Colonic mucosa (tissue), 4 donors: Measurements from ENCODE around the gene PIGV. TPM values are rescaled to one million over a fixed set of nuclear protein-coding genes. Genes with fewer than 3 reads are reported as not detected.
A peak's percentile ranks its signal among the peaks of the same experiment; 100 is the strongest.

Experiments
- DNase-seq: peaks from one replicate; pipeline ENCODE4 v3.0.0-alpha.2; 2020
- H3K27ac ChIP-seq: fragments of 200-600 bp; one replicate; pipeline ENCODE4 v1.8.0; 2021
- H3K27me3 ChIP-seq: fragments of 200-600 bp; one replicate; pipeline ENCODE4 v1.8.0; 2021
- H3K36me3 ChIP-seq: fragments of 200-600 bp; one replicate; pipeline ENCODE4 v1.8.0; 2021
- H3K4me1 ChIP-seq: fragments of 200-600 bp; one replicate; pipeline ENCODE4 v1.8.0; 2021; ENCODE audit warnings: mild to moderate bottlenecking
- H3K4me3 ChIP-seq: fragments of 200-600 bp; one replicate; pipeline ENCODE4 v1.8.0; 2021
- H3K9ac ChIP-seq, 2 donors: one replicate each; pipeline ENCODE4 v1.7.0; 2013; ENCODE audit warnings: control low read depth in 2 of 2, low read depth in 2 of 2, low read length in 2 of 2
- H3K9me3 ChIP-seq: fragments of 200-600 bp; one replicate; pipeline ENCODE4 v1.8.0; 2021
- CTCF ChIP-seq: fragments of 200-600 bp; IDR thresholded peaks from one replicate; pipeline ENCODE4 v1.8.0; 2022; ENCODE audit warnings: antibody characterized with exemption, mild to moderate bottlenecking
- intact Hi-C: fragments of 100-400 bp; cut with DNase I; formaldehyde crosslinking; loops from one replicate; pipeline ENCODE4 v1.14.1; 2022
- total RNA-seq, 2 donors: library from RNA; stranded (reverse); fragmentation: NEBNext Ultra II Directional in 1 of 2; extraction: Animal tissue kit (Norgen Biotek cat#: 25700) in 1 of 2; gene quantifications; one replicate each; pipeline ENCODE4 v1.2.1, GENCODE V29; 2021
- donor health status: healthy.
- donor health status: DM: no; HTN: no; CAD: no.
- donor health status: DM: no; HTN: no; CAD: no.

Gene PIGV
- total RNA-seq, 2 donors from 2014 or later = 16.8 to 24.2 TPM

- no peak for TF ChIP-seq CTCF
- Histone ChIP-seq H3K9me3 (no peaks in the 10 kb centered on the region), H3K9ac (peak overlapping the region in 1 of 2 donors; percentile 30), H3K4me3 (no peak overlapping the region), H3K36me3 (no peaks in the 10 kb centered on the region), H3K4me1 (peaks cover 14% of the 10 kb centered on the region), H3K27ac (no peak overlapping the region), H3K27me3 (no peaks in the 10 kb centered on the region)
- intact Hi-C loops = no loop called here
- DNase-seq = no peak
These were observed 41.6 kb downstream of the PIGV start for GRCh38 chr1:26829184-26829911.

- Histone ChIP-seq H3K4me3 (no peak overlapping the region), H3K4me1 (peaks cover 7% of the 10 kb centered on the region), H3K27me3 (no peaks in the 10 kb centered on the region), H3K36me3 (no peaks in the 10 kb centered on the region), H3K9me3 (no peaks in the 10 kb centered on the region), H3K9ac (no peak overlapping the region), H3K27ac (no peak overlapping the region)
- intact Hi-C loops = no loop called here
- no peak for TF ChIP-seq CTCF
- no peak for DNase-seq
These were observed 43.3 kb downstream of the PIGV start for GRCh38 chr1:26831059-26831458.

GRCh38 chr1:26831546-26832248 is 43.9 kb downstream of the PIGV start:
- Histone ChIP-seq H3K36me3 (no peaks in the 10 kb centered on the region), H3K27ac (no peak overlapping the region), H3K9me3 (no peaks in the 10 kb centered on the region), H3K4me3 (no peak overlapping the region), H3K9ac (peak overlapping the region in 1 of 2 donors; percentile 21), H3K4me1 (peaks cover 6% of the 10 kb centered on the region), H3K27me3 (no peaks in the 10 kb centered on the region)
- TF ChIP-seq CTCF = no peak
- intact Hi-C loops = no loop called here
- DNase-seq = no peak

GRCh38 chr1:26832249-26832960 is 44.7 kb downstream of the PIGV start:
- Histone ChIP-seq H3K36me3 (no peaks in the 10 kb centered on the region), H3K9me3 (no peaks in the 10 kb centered on the region), H3K4me1 (peaks cover 6% of the 10 kb centered on the region), H3K4me3 (no peak overlapping the region), H3K27ac (no peak overlapping the region), H3K27me3 (no peaks in the 10 kb centered on the region), H3K9ac (peak overlapping the region; percentile 14 to 31)
- TF ChIP-seq CTCF = no peak
- intact Hi-C loops = no loop called here
- DNase-seq = no peak
